Upper lobe of left lung (tissue), 4 donors: Measurements from ENCODE around the gene NCR2.

Experiments used
- CTCF ChIP-seq, 6 experiments: fragments of 450-650 bp in 4 of 6; fragments of 200-600 bp in 2 of 6; sonication (generic) in 2 of 6; IDR thresholded peaks; one replicate each; pipeline ENCODE4 v1.5.1; 2016 to 2019; ENCODE audit warnings: antibody characterized with exemption in 6 of 6
- POLR2A ChIP-seq, 4 donors: fragments of 450-650 bp; IDR thresholded peaks; one replicate each; pipeline ENCODE4 v1.5.1; 2016 to 2017; ENCODE audit warnings: antibody characterized with exemption in 4 of 4, mild to moderate bottlenecking in 2 of 4
- POLR2AphosphoS5 ChIP-seq, 2 donors: sonication (generic); formaldehyde crosslinking; IDR thresholded peaks; one replicate each; pipeline ENCODE4 v1.5.1; 2017; ENCODE audit warnings: antibody characterized with exemption in 2 of 2

GRCh38 chr6:41315203-41315602, 20.2 kb upstream of the NCR2 start:
- TF ChIP-seq POLR2AphosphoS5 (IDR thresholded peaks at IDR 0.05) (no peak), CTCF (IDR thresholded peaks at IDR 0.05) (no peak), POLR2A (IDR thresholded peaks at IDR 0.05) (no peak)
